Transverse colon (tissue), 4 donors: ENCODE results near the gene ABHD16A.

ENCODE experiments used
- CTCF ChIP-seq, 5 experiments: fragments of 200-600 bp in 3 of 5; fragments of 450-650 bp in 2 of 5; sonication (generic) in 3 of 5; IDR thresholded peaks; 1 replicate in 2 of 5; 2 replicates in 3 of 5; pipeline ENCODE4 v1.5.1; 2016 to 2017; ENCODE audit warnings: antibody characterized with exemption in 5 of 5, inconsistent platforms in 3 of 5, mild to moderate bottlenecking in 2 of 5, moderate library complexity in 1 of 5
- POLR2A ChIP-seq: fragments of 450-650 bp; IDR thresholded peaks from one replicate; pipeline ENCODE4 v1.6.1; 2016; ENCODE audit warnings: antibody characterized with exemption, mild to moderate bottlenecking, moderate library complexity
- POLR2AphosphoS5 ChIP-seq, 3 donors: sonication (generic); formaldehyde crosslinking; IDR thresholded peaks; one replicate each; pipeline ENCODE4 v1.6.1; 2016; ENCODE audit warnings: antibody characterized with exemption in 3 of 3

- TF ChIP-seq CTCF (IDR thresholded peaks at IDR 0.05) (no peak), POLR2A (no peak), POLR2AphosphoS5 (IDR thresholded peaks at IDR 0.05) (no peak)
Measured at GRCh38 chr6:31713991-31714684, 11.0 kb upstream of the ABHD16A start.
